Duodenal mucosa (tissue), 2 donors: Measurements from ENCODE around the gene CBX5.
"Not testable (repeated sequence)": the region's sequence is repeated elsewhere in the genome, so short reads cannot be mapped to it uniquely, and the experiment has no call there.

Experiments
- H3K27ac ChIP-seq: one replicate; pipeline ENCODE4 v1.7.0; 2013; ENCODE audit warnings: low read depth, low read length
- H3K27me3 ChIP-seq, 2 donors: one replicate each; pipeline ENCODE4 v1.7.0; 2013; ENCODE audit warnings: low read length in 2 of 2, control low read depth in 1 of 2; ENCODE audit not compliant: insufficient read depth in 2 of 2, control insufficient read depth in 1 of 2
- H3K36me3 ChIP-seq, 2 donors: one replicate each; pipeline ENCODE4 v1.7.0; 2013; ENCODE audit warnings: low read length in 2 of 2, control low read depth in 1 of 2; ENCODE audit not compliant: insufficient read depth in 2 of 2, control insufficient read depth in 1 of 2
- H3K4me1 ChIP-seq, 2 donors: one replicate each; pipeline ENCODE4 v1.7.0; 2013; ENCODE audit warnings: low read length in 2 of 2, control low read depth in 1 of 2; ENCODE audit not compliant: insufficient read depth in 2 of 2, control insufficient read depth in 1 of 2
- H3K4me3 ChIP-seq, 2 donors: one replicate each; pipeline ENCODE4 v1.7.0; 2013; ENCODE audit warnings: low read length in 2 of 2, low read depth in 1 of 2
- H3K9ac ChIP-seq, 2 donors: one replicate each; pipeline ENCODE4 v1.7.0; 2013; ENCODE audit warnings: low read length in 2 of 2, low read depth in 1 of 2
- H3K9me3 ChIP-seq, 2 donors: one replicate each; pipeline ENCODE4 v1.7.0; 2013; ENCODE audit warnings: low read length in 2 of 2, control low read depth in 1 of 2; ENCODE audit not compliant: control insufficient read depth in 1 of 2

CBX5 gene

GRCh38 chr12:54294152-54294952 is 14.4 kb upstream of the CBX5 start:
- Histone ChIP-seq H3K9ac (no peak overlapping the region), H3K36me3 (no peaks in the 10 kb centered on the region), H3K9me3 (no peaks in the 10 kb centered on the region), H3K4me3 (no peak overlapping the region), H3K27ac (no peak overlapping the region), H3K4me1 (no peaks in the 10 kb centered on the region), H3K27me3 (peaks cover 4% of the 10 kb centered on the region in 2 donors)

- Histone ChIP-seq H3K9ac (no peak overlapping the region), H3K36me3 (no peaks in the 10 kb centered on the region), H3K27ac (no peak overlapping the region), H3K27me3 (no peaks in the 10 kb centered on the region), H3K9me3 (no peaks in the 10 kb centered on the region), H3K4me1 (peaks cover 3% of the 10 kb centered on the region in 2 donors), H3K4me3 (no peak overlapping the region)
Measured at GRCh38 chr12:54292931-54293241, 13.0 kb upstream of the CBX5 start.

- Histone ChIP-seq H3K27ac (no peak overlapping the region), H3K27me3 (no peaks in the 10 kb centered on the region), H3K36me3 (peaks cover 2 to 6% of the 10 kb centered on the region in 2 donors), H3K9ac (no peak overlapping the region), H3K4me3 (no peak overlapping the region), H3K4me1 (peaks cover 5 to 7% of the 10 kb centered on the region in 2 donors), H3K9me3 (no peaks in the 10 kb centered on the region)
Measured at GRCh38 chr12:54292083-54292930, 12.4 kb upstream of the CBX5 start.

- Histone ChIP-seq H3K27me3 (no peaks in the 10 kb centered on the region), H3K9me3 (no peaks in the 10 kb centered on the region), H3K4me1 (peaks cover 48 to 51% of the 10 kb centered on the region in 2 donors), H3K9ac (no peak overlapping the region), H3K36me3 (peaks cover 33 to 48% of the 10 kb centered on the region in 2 donors), H3K4me3 (no peak overlapping the region), H3K27ac (no peak overlapping the region)
Measured at GRCh38 chr12:54287261-54288157, 7.6 kb upstream of the CBX5 start.

GRCh38 chr12:54286042-54287030 is 6.4 kb upstream of the CBX5 start:
- H3K9ac ChIP-seq: no peak overlapping the region
- no peaks in the 10 kb centered on the region for H3K27me3 ChIP-seq
- peaks cover 54 to 63% of the 10 kb centered on the region in 2 donors for H3K4me1 ChIP-seq
- H3K36me3 ChIP-seq: peaks cover 41 to 57% of the 10 kb centered on the region in 2 donors
- no peak overlapping the region for H3K27ac ChIP-seq
- H3K9me3 ChIP-seq: no peaks in the 10 kb centered on the region
- H3K4me3 ChIP-seq: no peak overlapping the region

- H3K36me3 ChIP-seq: peaks cover 42 to 57% of the 10 kb centered on the region in 2 donors
- no peaks in the 10 kb centered on the region for H3K27me3 ChIP-seq
- H3K9ac ChIP-seq: peak overlapping the region in 1 of 2 donors; percentile 25
- H3K9me3 ChIP-seq: no peaks in the 10 kb centered on the region
- no peak overlapping the region for H3K27ac ChIP-seq
- peak overlapping the region in 1 of 2 donors; percentile 26 for H3K4me3 ChIP-seq
- peaks cover 54 to 65% of the 10 kb centered on the region in 2 donors for H3K4me1 ChIP-seq
Measured at GRCh38 chr12:54285150-54286041, 5.5 kb upstream of the CBX5 start.

- H3K27ac ChIP-seq, H3K27me3 ChIP-seq, H3K9me3 ChIP-seq: not testable (repeated sequence)
- H3K36me3 ChIP-seq: peaks cover 42 to 57% of the 10 kb centered on the region in 2 donors
- H3K4me1 ChIP-seq: peaks cover 54 to 65% of the 10 kb centered on the region in 2 donors
- peak overlapping the region; percentile 88 to 100 for H3K4me3 ChIP-seq
- peak overlapping the region; percentile 26 to 98 for H3K9ac ChIP-seq
Measured at GRCh38 chr12:54284070-54284780, 4.3 kb upstream of the CBX5 start.

- Histone ChIP-seq H3K36me3 (peaks cover 42 to 57% of the 10 kb centered on the region in 2 donors), H3K9ac (peak overlapping the region; percentile 36 to 98), H3K4me3 (peak overlapping the region; percentile 88 to 100), H3K27ac (no peak overlapping the region), H3K27me3 (no peaks in the 10 kb centered on the region), H3K9me3 (no peaks in the 10 kb centered on the region), H3K4me1 (peaks cover 60 to 69% of the 10 kb centered on the region in 2 donors)
Measured at GRCh38 chr12:54282949-54283593, 3.1 kb upstream of the CBX5 start.
